Measurements from ENCODE around the gene RPS27. TPM values are rescaled to one million over a fixed set of nuclear protein-coding genes. Genes with fewer than 3 reads are reported as not detected.

The RPS27 gene
- total and polyA plus RNA-seq, 2 of the 13 experiments (the other 11 are each of a cell fraction or from before 2014, with no cell fraction given): 3,737 to 9,964 TPM

GRCh38 chr1:153963030-153963849 lies 27.3 kb upstream of the RPS27 start, which contains the start of gene SLC39A1 (continued):
- TF ChIP-seq FUBP1 (CRISPR knock-in tag; IDR thresholded peaks at IDR 0.05; ENCODE audit: borderline replicate concordance) (no peak), FOXK1 (CRISPR knock-in tag; IDR thresholded peaks at IDR 0.05; ENCODE audit: borderline replicate concordance, low read depth) (peak; percentile 64; the same call in 1 of the 2 replicates), GATA4 (IDR thresholded peaks at IDR 0.05; ENCODE audit: borderline replicate concordance, low read depth) (peak; percentile 31; the same call in 1 of the 2 replicates), CBX5 (CRISPR knock-in tag; IDR thresholded peaks at IDR 0.05; ENCODE audit: borderline replicate concordance) (no peak; the same call in 1 of the 2 replicates), ZNF775 (CRISPR knock-in tag; IDR thresholded peaks at IDR 0.05; ENCODE audit: borderline replicate concordance) (no peak), NR0B2 (CRISPR knock-in tag; IDR thresholded peaks at IDR 0.05) (no peak), RFX5 (IDR thresholded peaks at IDR 0.05; ENCODE audit: low read depth, low read length) (0 out of 2 replicates have a peak, but pooled peaks have one; percentile 31), E2F1 (CRISPR knock-in tag; IDR thresholded peaks at IDR 0.05) (peak; percentile 69), ZNF597 (CRISPR knock-in tag; IDR thresholded peaks at IDR 0.05) (no peak), ZNF256 (CRISPR knock-in tag; conservative IDR thresholded peaks at IDR 0.05) (no peak; the same call in 1 of the 2 replicates), NFE2L2 (IDR thresholded peaks at IDR 0.05; ENCODE audit: low read length) (no peak), TEAD3 (CRISPR knock-in tag; optimal IDR thresholded peaks at IDR 0.05; ENCODE audit: borderline replicate concordance) (no peak), ARHGAP35 (CRISPR knock-in tag; IDR thresholded peaks at IDR 0.05; ENCODE audit: borderline replicate concordance) (no peak), ELF1 (CRISPR knock-in tag; IDR thresholded peaks at IDR 0.05) (peak; percentile 70), MXD3 (CRISPR knock-in tag; IDR thresholded peaks at IDR 0.05) (peak; percentile 22; the same call in 1 of the 2 replicates), ZNF350 (CRISPR knock-in tag; IDR thresholded peaks at IDR 0.05; ENCODE audit: borderline replicate concordance, low read depth) (no peak), NFE2 (CRISPR knock-in tag; IDR thresholded peaks at IDR 0.05) (no peak), FLYWCH1 (CRISPR knock-in tag; IDR thresholded peaks at IDR 0.05) (no peak), XBP1 (CRISPR knock-in tag; IDR thresholded peaks at IDR 0.05) (no peak), ZNF672 (CRISPR knock-in tag; IDR thresholded peaks at IDR 0.05) (no peak), TERF1 (CRISPR knock-in tag; IDR thresholded peaks at IDR 0.05) (no peak)
